Smooth muscle cell of the brain vasculature (primary cell): ENCODE measurements around the gene EVI2A.
A peak's percentile ranks its signal among the peaks of the same experiment; 100 is the strongest.
"Not testable (repeated sequence)": the region's sequence is repeated elsewhere in the genome, so short reads cannot be mapped to it uniquely, and the experiment has no call there.

Experiments
- DNase-seq: peaks from one replicate; pipeline ENCODE4 v3.0.0-alpha.2; 2012; ENCODE audit warnings: low read depth, low spot score

The EVI2A gene

GRCh38 chr17:31321481-31321880 is at the start of gene EVI2A:
TSS of gene EVI2A (minus strand) at chr17:31321622. CDS start at chr17:31319013, 2,609 bp downstream.
- DNase-seq, result peak; percentile 20

GRCh38 chr17:31369266-31369665 is 47.8 kb upstream of the EVI2A start:
- DNase-seq, result no peak

- no peak for DNase-seq
Measured at GRCh38 chr17:31366088-31366487, 44.7 kb upstream of the EVI2A start.

GRCh38 chr17:31364012-31364411 is 42.6 kb upstream of the EVI2A start:
- no peak for DNase-seq

- DNase-seq, result no peak
Measured at GRCh38 chr17:31357839-31358394, 36.5 kb upstream of the EVI2A start.

- DNase-seq, result no peak
Measured at GRCh38 chr17:31357091-31357490, 35.7 kb upstream of the EVI2A start.

GRCh38 chr17:31355935-31356334 is 34.5 kb upstream of the EVI2A start:
- no peak for DNase-seq

GRCh38 chr17:31349454-31349853 is 28.0 kb upstream of the EVI2A start:
- no peak for DNase-seq

GRCh38 chr17:31345191-31345747 is 23.8 kb upstream of the EVI2A start:
- DNase-seq, result not testable (repeated sequence)

- DNase-seq, result no peak
Measured at GRCh38 chr17:31339906-31340661, 18.7 kb upstream of the EVI2A start.

GRCh38 chr17:31329221-31329620 is 7.8 kb upstream of the EVI2A start:
- DNase-seq, result no peak

- no peak for DNase-seq
Measured at GRCh38 chr17:31328160-31328535, 6.7 kb upstream of the EVI2A start.

GRCh38 chr17:31327534-31328159 is 6.2 kb upstream of the EVI2A start:
- DNase-seq, result peak; percentile 36

GRCh38 chr17:31323551-31323950 is 2.1 kb upstream of the EVI2A start:
- no peak for DNase-seq

- DNase-seq, result no peak
Measured at GRCh38 chr17:31321966-31322365, 544 bp upstream of the EVI2A start.

- no peak for DNase-seq
Measured at GRCh38 chr17:31320791-31321190, 631 bp downstream of the EVI2A start.

- DNase-seq, result no peak
Measured at GRCh38 chr17:31320241-31320640, 1.2 kb downstream of the EVI2A start.

- no peak for DNase-seq
Measured at GRCh38 chr17:31318851-31319661, 2.4 kb downstream of the EVI2A start.

GRCh38 chr17:31318298-31318801 is 3.1 kb downstream of the EVI2A start:
- DNase-seq, result no peak

GRCh38 chr17:31314782-31315100 is 6.7 kb downstream of the EVI2A start:
- no peak for DNase-seq

GRCh38 chr17:31313982-31314781 is 7.2 kb downstream of the EVI2A start, which contains the start of gene EVI2B:
TSS of gene EVI2B (minus strand) at chr17:31314054. CDS start at chr17:31305609, 8,445 bp downstream.
- no peak for DNase-seq
